ENCODE data around the gene HPS3.
A peak's percentile ranks its signal among the peaks of the same experiment; 100 is the strongest.

Gene HPS3, protein sequence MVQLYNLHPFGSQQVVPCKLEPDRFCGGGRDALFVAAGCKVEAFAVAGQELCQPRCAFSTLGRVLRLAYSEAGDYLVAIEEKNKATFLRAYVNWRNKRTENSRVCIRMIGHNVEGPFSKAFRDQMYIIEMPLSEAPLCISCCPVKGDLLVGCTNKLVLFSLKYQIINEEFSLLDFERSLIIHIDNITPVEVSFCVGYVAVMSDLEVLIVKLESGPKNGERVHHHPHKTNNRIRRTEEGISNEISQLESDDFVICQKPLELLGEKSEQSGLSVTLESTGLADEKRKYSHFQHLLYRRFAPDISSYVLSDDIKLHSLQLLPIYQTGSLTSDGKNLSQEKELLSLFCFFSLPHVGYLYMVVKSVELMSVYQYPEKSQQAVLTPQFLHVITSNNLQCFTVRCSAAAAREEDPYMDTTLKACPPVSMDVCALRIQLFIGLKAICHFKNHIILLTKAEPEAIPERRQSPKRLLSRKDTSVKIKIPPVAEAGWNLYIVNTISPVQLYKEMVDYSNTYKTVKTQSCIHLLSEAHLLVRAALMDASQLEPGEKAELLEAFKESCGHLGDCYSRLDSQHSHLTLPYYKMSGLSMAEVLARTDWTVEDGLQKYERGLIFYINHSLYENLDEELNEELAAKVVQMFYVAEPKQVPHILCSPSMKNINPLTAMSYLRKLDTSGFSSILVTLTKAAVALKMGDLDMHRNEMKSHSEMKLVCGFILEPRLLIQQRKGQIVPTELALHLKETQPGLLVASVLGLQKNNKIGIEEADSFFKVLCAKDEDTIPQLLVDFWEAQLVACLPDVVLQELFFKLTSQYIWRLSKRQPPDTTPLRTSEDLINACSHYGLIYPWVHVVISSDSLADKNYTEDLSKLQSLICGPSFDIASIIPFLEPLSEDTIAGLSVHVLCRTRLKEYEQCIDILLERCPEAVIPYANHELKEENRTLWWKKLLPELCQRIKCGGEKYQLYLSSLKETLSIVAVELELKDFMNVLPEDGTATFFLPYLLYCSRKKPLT

DNA sequence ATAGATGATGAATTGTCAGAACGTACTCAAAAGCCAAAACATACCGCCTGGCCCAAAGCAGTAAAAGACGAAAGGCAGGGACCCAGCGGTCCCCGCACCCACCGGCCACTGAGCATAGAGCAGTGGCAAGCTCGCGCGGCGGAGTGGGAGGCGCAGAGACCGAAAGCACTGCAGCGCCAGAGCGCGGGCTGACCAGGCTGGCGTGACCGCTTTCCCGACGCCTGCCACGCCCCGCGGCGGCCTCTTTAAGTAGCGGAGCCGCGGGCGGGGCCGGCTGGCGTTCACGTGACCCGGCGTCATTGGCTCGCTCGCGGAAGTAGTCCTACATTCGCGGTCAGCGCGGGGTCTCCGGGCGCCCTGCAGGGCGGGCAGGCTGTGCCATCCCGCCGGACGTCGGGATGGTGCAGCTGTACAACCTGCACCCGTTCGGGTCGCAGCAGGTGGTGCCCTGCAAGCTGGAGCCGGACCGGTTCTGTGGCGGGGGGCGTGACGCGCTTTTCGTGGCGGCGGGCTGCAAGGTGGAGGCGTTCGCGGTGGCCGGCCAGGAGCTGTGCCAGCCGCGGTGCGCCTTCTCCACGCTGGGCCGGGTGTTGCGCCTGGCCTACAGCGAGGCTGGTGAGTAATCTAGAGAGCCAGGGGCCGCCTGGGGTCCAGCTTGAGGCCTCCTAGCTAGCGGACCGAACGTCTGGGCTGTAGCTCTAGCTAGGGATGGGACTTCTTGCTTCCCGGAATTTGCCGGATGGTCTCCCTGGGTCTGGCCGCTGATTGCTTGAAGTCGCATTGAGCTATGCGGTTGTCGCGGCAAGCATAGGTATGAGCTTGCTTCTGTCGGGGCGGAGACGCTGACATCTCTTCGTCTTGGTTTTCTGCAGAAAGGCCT is at the start of gene HPS3:
Gene HPS3, plus strand, starts transcription at position 313 of the 880 bp plus-strand sequence. Its CDS starts 86 bp downstream, at position 399.
- in situ Hi-C loops (cut with HindIII; ENCODE audit: low pct_unique_long_range_greater_than_20kb, low sequenced_read_pairs) = no loop called here
- no peak for TF ChIP-seq JUND (IDR thresholded peaks at IDR 0.05; ENCODE audit: low read depth)
- DNase-seq (ENCODE audit: low read depth in 1 of 2, low spot score in 1 of 2) = peak; percentile 93 to 96

GRCh38 chr3:149080011-149080698 is 49.3 kb upstream of the HPS3 start:
- in situ Hi-C loops (cut with HindIII; ENCODE audit: low pct_unique_long_range_greater_than_20kb, low sequenced_read_pairs) = no loop called here
- no peak for TF ChIP-seq JUND (IDR thresholded peaks at IDR 0.05; ENCODE audit: low read depth)

GRCh38 chr3:149080699-149081091 is 48.7 kb upstream of the HPS3 start:
- TF ChIP-seq JUND (IDR thresholded peaks at IDR 0.05; ENCODE audit: low read depth) = no peak
- in situ Hi-C loops (cut with HindIII; ENCODE audit: low pct_unique_long_range_greater_than_20kb, low sequenced_read_pairs) = no loop called here
- DNase-seq (ENCODE audit: low read depth in 1 of 2, low spot score in 1 of 2) = no peak

More at GRCh38 chr3:149080011-149080698, 49.3 kb upstream of the HPS3 start:
- no peak for DNase-seq (ENCODE audit: low read depth in 1 of 2, low spot score in 1 of 2)

GRCh38 chr3:149081772-149082171 is 47.7 kb upstream of the HPS3 start:
- in situ Hi-C loops (cut with HindIII; ENCODE audit: low pct_unique_long_range_greater_than_20kb, low sequenced_read_pairs) = no loop called here
- no peak for TF ChIP-seq JUND (IDR thresholded peaks at IDR 0.05; ENCODE audit: low read depth)
- no peak for DNase-seq (ENCODE audit: low read depth in 1 of 2, low spot score in 1 of 2)

DNA sequence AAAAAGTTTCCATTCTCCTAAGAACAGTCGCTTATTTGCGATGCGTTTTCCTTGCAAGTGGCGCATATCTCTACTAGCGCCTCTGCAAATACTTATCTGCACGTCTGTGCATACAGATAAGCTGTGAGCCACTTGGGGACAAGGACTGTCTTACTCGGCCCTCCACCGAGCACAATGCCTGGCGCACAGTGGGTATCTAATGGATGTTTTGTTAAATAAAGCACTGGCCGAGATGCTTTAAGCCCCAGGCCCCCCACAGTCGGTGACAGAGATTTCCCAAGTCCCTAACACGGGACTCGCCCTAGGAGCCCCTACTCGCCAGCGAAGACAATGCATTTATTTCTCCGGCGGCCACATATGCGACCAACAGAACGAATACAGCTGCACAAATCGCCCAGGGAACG is 43.6 kb upstream of the HPS3 start:
- DNase-seq (ENCODE audit: low read depth in 1 of 2, low spot score in 1 of 2) = no peak
- in situ Hi-C loops (cut with HindIII; ENCODE audit: low pct_unique_long_range_greater_than_20kb, low sequenced_read_pairs) = no loop called here
- TF ChIP-seq JUND (IDR thresholded peaks at IDR 0.05; ENCODE audit: low read depth) = no peak

DNA sequence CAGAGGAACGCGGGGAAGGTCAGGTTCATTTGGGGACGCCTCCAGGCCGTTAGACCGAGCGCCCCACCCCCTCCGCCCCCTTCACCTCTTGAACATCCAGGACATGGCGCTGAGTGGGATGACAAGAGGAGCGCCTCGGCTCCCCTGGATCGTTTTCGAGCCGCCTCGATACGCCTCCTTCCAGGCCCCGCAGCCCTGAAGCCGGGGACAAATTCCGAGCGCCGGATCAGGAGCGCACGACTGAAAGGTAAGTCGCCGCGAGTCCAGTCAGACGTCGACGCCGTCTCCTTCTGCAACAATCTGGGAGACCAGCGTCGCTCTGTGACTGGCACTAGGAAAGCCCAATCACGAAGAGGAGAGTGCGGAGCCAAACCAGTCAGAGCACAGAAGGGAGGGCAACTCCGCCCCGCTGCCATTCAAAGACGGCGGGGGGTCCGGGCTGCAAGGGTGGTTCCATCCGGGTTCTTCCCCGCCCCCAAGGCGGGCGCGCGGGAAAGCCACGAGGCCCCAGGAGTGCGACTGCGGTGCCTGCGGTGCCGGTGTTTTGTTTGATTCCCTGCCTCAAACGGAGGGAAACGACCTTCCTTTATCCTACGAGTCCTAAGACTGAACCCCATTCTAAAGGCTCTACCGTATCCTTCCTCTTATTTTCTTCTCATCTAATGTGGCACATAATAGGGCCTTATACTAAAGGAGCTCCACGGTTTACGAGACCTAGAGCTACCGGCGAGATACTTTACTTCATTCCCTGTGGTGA is 43.0 kb upstream of the HPS3 start, which contains the start of gene HLTF:
Gene HLTF, minus strand, starts transcription at position 302 of the 757 bp plus-strand sequence. Its CDS starts 197 bp downstream, at position 105.
- DNase-seq (ENCODE audit: low read depth in 1 of 2, low spot score in 1 of 2) = peak; percentile 93 to 100
- no peak for TF ChIP-seq JUND (IDR thresholded peaks at IDR 0.05; ENCODE audit: low read depth)
- in situ Hi-C loops (cut with HindIII; ENCODE audit: low pct_unique_long_range_greater_than_20kb, low sequenced_read_pairs) = no loop called here

- in situ Hi-C loops (cut with HindIII; ENCODE audit: low pct_unique_long_range_greater_than_20kb, low sequenced_read_pairs) = no loop called here
- no peak for DNase-seq (ENCODE audit: low read depth in 1 of 2, low spot score in 1 of 2)
- no peak for TF ChIP-seq JUND (IDR thresholded peaks at IDR 0.05; ENCODE audit: low read depth)
Measured at GRCh38 chr3:149087208-149087607, 42.2 kb upstream of the HPS3 start.

DNA sequence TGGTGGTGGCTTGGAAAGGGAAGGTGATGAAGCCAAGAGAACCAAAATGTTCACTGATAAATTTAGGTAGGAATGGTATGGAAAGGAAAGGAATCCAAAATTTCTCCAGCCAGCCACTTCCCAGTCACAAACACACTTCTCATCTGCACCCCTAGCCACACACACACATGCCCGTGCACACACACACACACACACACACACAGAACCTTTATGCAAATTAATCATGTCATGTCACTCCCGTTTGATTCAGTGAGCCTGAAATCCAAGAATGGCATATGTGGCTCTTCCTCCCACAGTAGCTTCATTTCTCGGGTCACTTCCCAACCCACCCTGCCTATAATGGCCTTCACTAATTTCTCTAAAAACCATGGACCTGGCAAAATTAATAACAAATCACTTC is 40.0 kb upstream of the HPS3 start:
- DNase-seq (ENCODE audit: low read depth in 1 of 2, low spot score in 1 of 2) = no peak
- in situ Hi-C loops (cut with HindIII; ENCODE audit: low pct_unique_long_range_greater_than_20kb, low sequenced_read_pairs) = no loop called here
- TF ChIP-seq JUND (IDR thresholded peaks at IDR 0.05; ENCODE audit: low read depth) = no peak

- DNase-seq (ENCODE audit: low read depth in 1 of 2, low spot score in 1 of 2) = no peak
- in situ Hi-C loops (cut with HindIII; ENCODE audit: low pct_unique_long_range_greater_than_20kb, low sequenced_read_pairs) = no loop called here
- TF ChIP-seq JUND (IDR thresholded peaks at IDR 0.05; ENCODE audit: low read depth) = no peak
Measured at GRCh38 chr3:149090461-149090860, 39.0 kb upstream of the HPS3 start.

DNA sequence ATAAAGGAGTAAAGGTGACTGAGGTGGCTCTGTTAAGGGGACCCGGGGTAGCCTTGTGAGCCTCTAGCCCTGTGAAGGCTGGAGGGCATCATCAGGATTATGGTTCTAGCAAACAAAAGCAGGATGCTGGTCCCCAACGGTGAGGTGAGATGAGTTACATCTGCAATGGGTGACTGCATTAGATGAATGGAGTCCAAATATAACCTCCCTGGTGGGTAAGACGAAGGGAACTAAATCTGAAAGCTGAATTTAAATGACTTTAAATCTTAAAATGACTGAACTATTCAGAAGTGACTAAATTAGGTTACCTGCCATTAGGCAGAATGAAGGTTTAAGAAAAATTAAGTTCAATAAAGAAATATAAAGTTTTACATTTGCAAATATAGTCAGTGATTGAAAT is 38.5 kb upstream of the HPS3 start:
- in situ Hi-C loops (cut with HindIII; ENCODE audit: low pct_unique_long_range_greater_than_20kb, low sequenced_read_pairs) = no loop called here
- TF ChIP-seq JUND (IDR thresholded peaks at IDR 0.05; ENCODE audit: low read depth) = no peak

DNA sequence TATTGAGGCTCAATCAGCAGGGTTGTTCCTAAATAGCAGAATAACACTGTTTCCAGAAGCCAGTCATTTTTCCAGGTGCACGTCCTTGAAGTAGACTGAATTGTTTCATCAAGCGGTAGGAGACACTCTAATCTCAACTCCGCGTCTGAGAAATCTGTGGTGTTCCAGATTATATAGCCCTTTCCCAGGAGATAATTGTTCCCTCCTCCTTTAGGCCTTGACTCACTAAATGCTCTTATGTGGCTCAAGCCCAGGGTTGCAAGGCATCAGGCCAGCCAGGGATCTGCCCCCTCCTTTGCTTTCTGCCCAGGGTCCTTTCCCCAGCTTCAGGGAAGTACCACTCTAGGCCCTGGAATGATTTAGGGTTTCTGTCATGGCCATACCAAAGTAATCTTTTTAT is 37.5 kb upstream of the HPS3 start:
- in situ Hi-C loops (cut with HindIII; ENCODE audit: low pct_unique_long_range_greater_than_20kb, low sequenced_read_pairs) = no loop called here
- TF ChIP-seq JUND (IDR thresholded peaks at IDR 0.05; ENCODE audit: low read depth) = no peak
- no peak for DNase-seq (ENCODE audit: low read depth in 1 of 2, low spot score in 1 of 2)

More for the DNA sequence above, 38.5 kb upstream of the HPS3 start:
- no peak for DNase-seq (ENCODE audit: low read depth in 1 of 2, low spot score in 1 of 2)

Measured in T47D (cell line).